GM18951 (cell line): ENCODE measurements around the gene DDX39A.

Experiments
- POLR2A ChIP-seq: IDR thresholded peaks from 4 replicates; pipeline ENCODE4 v1.6.1; 2011; ENCODE audit warnings: mild to moderate bottlenecking; ENCODE audit not compliant: insufficient read length, insufficient read depth; ENCODE audit errors: extremely low read depth
- in situ Hi-C: fragments of 300-500 bp; cut with MboI; formaldehyde crosslinking; loops from one replicate; pipeline ENCODE4 v1.12.0; 2022; ENCODE audit warnings: low sequenced_read_pairs, mixed read lengths, inconsistent platforms; ENCODE audit not compliant: unreplicated experiment

DDX39A gene

GRCh38 chr19:14428882-14429416, 9.8 kb upstream of the DDX39A start:
- in situ Hi-C loops = no loop called here
- no peak for TF ChIP-seq POLR2A

- TF ChIP-seq POLR2A = no peak
- in situ Hi-C loops = no loop called here
Observed at GRCh38 chr19:14427461-14427860, 8.3 kb upstream of the DDX39A start.

- in situ Hi-C loops = no loop called here
- no peak for TF ChIP-seq POLR2A
Observed at GRCh38 chr19:14425696-14426138, 6.6 kb upstream of the DDX39A start.

- in situ Hi-C loops = no loop called here
- TF ChIP-seq POLR2A = no peak
Observed at GRCh38 chr19:14418856-14419105, 360 bp downstream of the DDX39A start.

GRCh38 chr19:14416817-14417231, 2.3 kb downstream of the DDX39A start:
- no peak for TF ChIP-seq POLR2A
- in situ Hi-C loops = no loop called here

GRCh38 chr19:14414926-14415690, 4.0 kb downstream of the DDX39A start:
- no peak for TF ChIP-seq POLR2A
- in situ Hi-C loops = loop anchor here (5.0 kb wide), 1 partner anchor 53 kb away; no protein-coding TSS in a partner anchor

GRCh38 chr19:14413693-14414181, 5.4 kb downstream of the DDX39A start:
- TF ChIP-seq POLR2A = peak; percentile 8
- in situ Hi-C loops = loop anchor here (5.0 kb wide), 1 partner anchor 51 kb away; no protein-coding TSS in a partner anchor

GRCh38 chr19:14412996-14413692, 6.0 kb downstream of the DDX39A start:
- in situ Hi-C loops = loop anchor here (5.0 kb wide), 1 partner anchor 51 kb away; no protein-coding TSS in a partner anchor
- TF ChIP-seq POLR2A = no peak

- in situ Hi-C loops = loop anchor here (5.0 kb wide), 1 partner anchor 50 kb away; no protein-coding TSS in a partner anchor
- TF ChIP-seq POLR2A = no peak
Observed at GRCh38 chr19:14412324-14412995, 6.7 kb downstream of the DDX39A start.

GRCh38 chr19:14411938-14412245, 7.2 kb downstream of the DDX39A start:
- in situ Hi-C loops = loop anchor here (5.0 kb wide), 1 partner anchor 50 kb away; no protein-coding TSS in a partner anchor
- TF ChIP-seq POLR2A = no peak

- in situ Hi-C loops = loop anchor here (5.0 kb wide), 1 partner anchor 49 kb away; no protein-coding TSS in a partner anchor
- TF ChIP-seq POLR2A = no peak
Observed at GRCh38 chr19:14411161-14411937, 7.8 kb downstream of the DDX39A start.

- in situ Hi-C loops = loop anchor here (5.0 kb wide), 1 partner anchor 48 kb away; no protein-coding TSS in a partner anchor
- peak; percentile 30 for TF ChIP-seq POLR2A
Observed at GRCh38 chr19:14410091-14411051, 8.8 kb downstream of the DDX39A start.
